ENCODE results near the gene CSNK1D. TPM values are rescaled to one million over a fixed set of nuclear protein-coding genes. Genes with fewer than 3 reads are reported as not detected.

Gene CSNK1D
- total RNA-seq, 2 experiments from 2014 or later: 277 to 286 TPM

DNA sequence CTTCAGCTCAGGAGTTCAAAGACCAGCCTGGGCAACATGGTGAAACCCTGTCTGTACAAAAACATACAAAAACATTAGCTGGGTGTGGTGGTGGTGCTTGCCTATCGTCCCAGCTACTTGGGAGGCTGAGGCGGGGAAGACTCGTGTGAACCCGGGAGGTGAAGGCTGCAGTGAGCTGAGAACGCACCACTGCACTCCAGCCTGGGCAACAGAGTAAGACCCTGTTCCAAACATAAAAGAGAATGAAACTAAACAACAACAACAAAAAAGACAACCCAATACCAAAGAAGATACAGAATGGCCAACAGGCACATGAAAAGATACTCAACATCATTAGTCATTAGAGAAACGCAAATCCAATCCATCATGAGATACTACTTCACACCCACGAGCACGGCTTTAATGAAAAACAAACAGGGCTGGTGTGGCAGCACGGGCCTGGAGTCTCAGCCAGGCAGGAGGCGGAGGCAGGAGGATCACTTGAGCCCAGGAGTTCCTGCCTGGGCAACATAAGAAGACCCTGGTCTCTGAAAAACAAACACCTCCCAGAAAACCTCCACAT lies 52.1 kb downstream of the CSNK1D start:
- DNase-seq (no peak), ATAC-seq (ENCODE audit: poor library complexity) (no peak)
- H3K4me1 ChIP-seq (ENCODE audit: insufficient read depth, low read length): peaks cover 16% of the 10 kb centered on the region
- Mint-ChIP-seq H3K9me3 (no peaks in the 10 kb centered on the region), H3K4me1 (ENCODE audit: low read depth) (peaks cover 4% of the 10 kb centered on the region), H3K4me3 (no peak overlapping the region), H3K27me3 (no peaks in the 10 kb centered on the region), H3K36me3 (ENCODE audit: low read depth) (no peaks in the 10 kb centered on the region), H3K27ac (no peak overlapping the region)
- no peaks in the 10 kb centered on the region for H3K36me3 ChIP-seq (ENCODE audit: insufficient read depth, low read length)
- H3K27me3 ChIP-seq (ENCODE audit: control insufficient read depth in 1 of 2, insufficient read depth in 2 of 2, low read length in 2 of 2): no peaks in the 10 kb centered on the region
- H3K27ac ChIP-seq (ENCODE audit: low read depth in 1 of 2, low read length in 2 of 2): no peak overlapping the region
- H3K4me3 ChIP-seq (ENCODE audit: low read length): no peak overlapping the region
- peaks cover 0 to 4% of the 10 kb centered on the region in 2 experiments for H3K9me3 ChIP-seq (ENCODE audit: control insufficient read depth in 1 of 2, insufficient read depth in 1 of 2, low read length in 2 of 2)
- intact Hi-C loops (cut with DNase I, micrococcal nuclease): no loop called here
- ChIA-PET CTCF (no interaction called here), POLR2A (no interaction called here)
- TF ChIP-seq, protein P1, sequence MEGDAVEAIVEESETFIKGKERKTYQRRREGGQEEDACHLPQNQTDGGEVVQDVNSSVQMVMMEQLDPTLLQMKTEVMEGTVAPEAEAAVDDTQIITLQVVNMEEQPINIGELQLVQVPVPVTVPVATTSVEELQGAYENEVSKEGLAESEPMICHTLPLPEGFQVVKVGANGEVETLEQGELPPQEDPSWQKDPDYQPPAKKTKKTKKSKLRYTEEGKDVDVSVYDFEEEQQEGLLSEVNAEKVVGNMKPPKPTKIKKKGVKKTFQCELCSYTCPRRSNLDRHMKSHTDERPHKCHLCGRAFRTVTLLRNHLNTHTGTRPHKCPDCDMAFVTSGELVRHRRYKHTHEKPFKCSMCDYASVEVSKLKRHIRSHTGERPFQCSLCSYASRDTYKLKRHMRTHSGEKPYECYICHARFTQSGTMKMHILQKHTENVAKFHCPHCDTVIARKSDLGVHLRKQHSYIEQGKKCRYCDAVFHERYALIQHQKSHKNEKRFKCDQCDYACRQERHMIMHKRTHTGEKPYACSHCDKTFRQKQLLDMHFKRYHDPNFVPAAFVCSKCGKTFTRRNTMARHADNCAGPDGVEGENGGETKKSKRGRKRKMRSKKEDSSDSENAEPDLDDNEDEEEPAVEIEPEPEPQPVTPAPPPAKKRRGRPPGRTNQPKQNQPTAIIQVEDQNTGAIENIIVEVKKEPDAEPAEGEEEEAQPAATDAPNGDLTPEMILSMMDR (IDR thresholded peaks at IDR 0.05): no peak

DNA sequence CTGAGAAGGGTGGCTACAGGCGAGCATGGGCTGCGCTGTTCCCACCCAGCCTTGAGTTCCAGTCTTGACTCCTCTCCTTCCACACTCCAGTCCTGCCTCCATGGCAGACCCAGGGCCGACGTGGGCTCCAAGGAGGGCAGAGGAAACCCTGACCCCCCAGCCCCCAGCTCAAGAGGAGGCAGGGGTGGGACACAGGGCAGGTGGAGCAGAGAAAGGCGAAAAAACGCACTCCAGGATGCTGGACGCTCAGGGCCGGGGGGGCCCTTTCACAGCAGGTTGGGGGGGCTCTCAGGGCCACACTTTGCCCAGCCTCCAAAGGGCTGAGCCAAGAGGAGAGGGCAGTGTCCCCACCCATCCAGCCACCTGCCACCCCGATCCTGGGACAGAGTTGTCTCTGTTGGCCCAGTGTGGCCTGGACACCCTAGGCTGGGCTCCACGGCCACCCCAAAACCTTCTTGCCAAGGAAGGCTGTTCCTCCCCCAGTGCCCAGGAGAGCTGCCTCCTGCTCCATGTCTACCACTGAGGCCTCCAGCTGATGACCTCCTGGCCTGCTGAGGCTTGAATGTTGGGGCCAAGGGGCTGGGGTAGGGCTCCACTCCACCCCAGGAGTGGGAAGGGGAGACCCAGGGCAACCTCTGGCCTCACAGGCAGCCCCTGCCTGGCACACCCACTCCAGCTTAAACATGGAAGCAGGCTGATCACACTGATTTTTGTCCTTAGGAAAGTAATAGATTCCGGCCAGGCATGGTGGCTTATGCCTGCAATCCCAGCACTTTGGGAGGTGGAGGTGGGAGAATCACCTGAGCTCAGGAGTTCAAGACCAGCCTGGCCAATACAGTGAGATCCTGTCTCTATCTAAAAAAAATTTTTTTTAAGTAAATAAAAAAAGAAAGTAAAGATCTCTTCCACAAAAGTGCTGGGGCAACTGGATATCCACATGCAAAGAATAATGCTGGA lies 53.5 kb downstream of the CSNK1D start:
- Histone ChIP-seq H3K36me3 (ENCODE audit: insufficient read depth, low read length) (no peaks in the 10 kb centered on the region), H3K27ac (ENCODE audit: low read depth in 1 of 2, low read length in 2 of 2) (no peak overlapping the region), H3K4me1 (ENCODE audit: insufficient read depth, low read length) (peaks cover 29% of the 10 kb centered on the region), H3K9me3 (ENCODE audit: control insufficient read depth in 1 of 2, insufficient read depth in 1 of 2, low read length in 2 of 2) (peaks cover 0 to 4% of the 10 kb centered on the region in 2 experiments), H3K4me3 (ENCODE audit: low read length) (no peak overlapping the region), H3K27me3 (ENCODE audit: control insufficient read depth in 1 of 2, insufficient read depth in 2 of 2, low read length in 2 of 2) (no peaks in the 10 kb centered on the region)
- DNase-seq (no peak), ATAC-seq (ENCODE audit: poor library complexity) (no peak)
- H3K4me1 Mint-ChIP-seq (ENCODE audit: low read depth): peaks cover 15% of the 10 kb centered on the region
- H3K36me3 Mint-ChIP-seq (ENCODE audit: low read depth): no peaks in the 10 kb centered on the region
- intact Hi-C loops (cut with DNase I, micrococcal nuclease): no loop called here
- H3K27me3 Mint-ChIP-seq: no peaks in the 10 kb centered on the region
- no peak overlapping the region for H3K4me3 Mint-ChIP-seq
- POLR2A ChIA-PET: interaction anchor here (0.6 kb wide), 1 partner anchor 17 kb away, joined by 3 read pairs; no protein-coding TSS in a partner anchor
- no peak overlapping the region for H3K27ac Mint-ChIP-seq
- TF ChIP-seq, protein P1 (IDR thresholded peaks at IDR 0.05): no peak
- CTCF ChIA-PET: no interaction called here
- H3K9me3 Mint-ChIP-seq: no peaks in the 10 kb centered on the region

DNA sequence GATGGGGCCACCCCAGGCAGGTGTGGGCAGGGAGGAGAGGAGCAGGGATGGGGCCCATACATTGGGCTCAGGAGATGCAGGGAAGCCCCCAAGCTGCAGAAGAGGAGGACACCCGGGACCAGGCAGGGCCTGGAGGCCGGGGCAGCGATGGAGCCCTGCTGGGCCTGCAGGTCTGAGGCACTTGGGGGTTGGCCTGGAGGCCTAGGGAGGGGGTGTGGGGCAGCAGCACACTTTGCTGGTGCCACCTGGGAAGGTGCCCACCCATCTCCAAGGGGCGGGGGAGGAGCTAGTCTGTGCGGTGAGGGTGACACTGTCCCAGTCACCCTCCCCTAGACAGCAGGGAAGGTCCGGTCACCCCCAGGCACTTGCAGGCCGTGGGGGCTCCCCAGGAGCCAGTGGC lies 54.4 kb downstream of the CSNK1D start:
- CTCF ChIA-PET: no interaction called here
- Histone ChIP-seq H3K9me3 (ENCODE audit: control insufficient read depth in 1 of 2, insufficient read depth in 1 of 2, low read length in 2 of 2) (peaks cover 0 to 4% of the 10 kb centered on the region in 2 experiments), H3K27ac (ENCODE audit: low read depth in 1 of 2, low read length in 2 of 2) (no peak overlapping the region), H3K36me3 (ENCODE audit: insufficient read depth, low read length) (no peaks in the 10 kb centered on the region), H3K4me1 (ENCODE audit: insufficient read depth, low read length) (peaks cover 32% of the 10 kb centered on the region), H3K4me3 (ENCODE audit: low read length) (no peak overlapping the region), H3K27me3 (ENCODE audit: control insufficient read depth in 1 of 2, insufficient read depth in 2 of 2, low read length in 2 of 2) (no peaks in the 10 kb centered on the region)
- Mint-ChIP-seq H3K27me3 (no peaks in the 10 kb centered on the region), H3K4me1 (ENCODE audit: low read depth) (peaks cover 21% of the 10 kb centered on the region), H3K4me3 (no peak overlapping the region), H3K27ac (no peak overlapping the region), H3K36me3 (ENCODE audit: low read depth) (no peaks in the 10 kb centered on the region), H3K9me3 (no peaks in the 10 kb centered on the region)
- DNase-seq (peak in 1 of 14 experiments; percentile 25), ATAC-seq (ENCODE audit: poor library complexity) (no peak)
- intact Hi-C loops (cut with DNase I, micrococcal nuclease): no loop called here
- TF ChIP-seq, protein P1 (IDR thresholded peaks at IDR 0.05): no peak
- POLR2A ChIA-PET: no interaction called here
